SW480 (cell line): Measurements from ENCODE around the gene DIPK1A.

Experiments used
- DNase-seq: peaks from one replicate; pipeline ENCODE4 v3.0.0-alpha.2; 2016; ENCODE audit warnings: low spot score

The DIPK1A gene

GRCh38 chr1:92839442-92839841 is 121.8 kb downstream of the DIPK1A start:
- no peak for DNase-seq

- DNase-seq = no peak
Measured at GRCh38 chr1:92838519-92838918, 122.7 kb downstream of the DIPK1A start.

- DNase-seq = no peak
Measured at GRCh38 chr1:92837062-92837461, 124.2 kb downstream of the DIPK1A start.

- no peak for DNase-seq
Measured at GRCh38 chr1:92834617-92835016, 126.6 kb downstream of the DIPK1A start.

GRCh38 chr1:92833840-92834239 is 127.4 kb downstream of the DIPK1A start:
- DNase-seq = no peak

GRCh38 chr1:92832537-92833114 is 128.6 kb downstream of the DIPK1A start:
- DNase-seq = no peak

GRCh38 chr1:92831762-92832536 is 129.3 kb downstream of the DIPK1A start, which contains the start of gene RPL5:
RPL5 (plus strand) TSS chr1:92832040; CDS start chr1:92832115, 75 bp downstream.
- peak; percentile 94 for DNase-seq

- DNase-seq = no peak
Measured at GRCh38 chr1:92831368-92831761, 129.9 kb downstream of the DIPK1A start.

- no peak for DNase-seq
Measured at GRCh38 chr1:92826792-92827191, 134.5 kb downstream of the DIPK1A start.

- DNase-seq = no peak
Measured at GRCh38 chr1:92822879-92823278, 138.4 kb downstream of the DIPK1A start.

GRCh38 chr1:92820551-92820950 is 140.7 kb downstream of the DIPK1A start:
- no peak for DNase-seq

- no peak for DNase-seq
Measured at GRCh38 chr1:92820024-92820423, 141.2 kb downstream of the DIPK1A start.

- peak; percentile 27 for DNase-seq
Measured at GRCh38 chr1:92817986-92818764, 143.1 kb downstream of the DIPK1A start.

GRCh38 chr1:92817137-92817697 is 144.0 kb downstream of the DIPK1A start:
- no peak for DNase-seq

- no peak for DNase-seq
Measured at GRCh38 chr1:92816732-92817131, 144.5 kb downstream of the DIPK1A start.

- DNase-seq = no peak
Measured at GRCh38 chr1:92808381-92808780, 152.9 kb downstream of the DIPK1A start.

GRCh38 chr1:92805216-92805615 is 156.0 kb downstream of the DIPK1A start:
- no peak for DNase-seq

GRCh38 chr1:92804721-92805201 is 156.5 kb downstream of the DIPK1A start:
- DNase-seq = no peak

- DNase-seq = no peak
Measured at GRCh38 chr1:92803140-92803887, 157.9 kb downstream of the DIPK1A start.

GRCh38 chr1:92797961-92798360 is 163.3 kb downstream of the DIPK1A start:
- no peak for DNase-seq

GRCh38 chr1:92797297-92797696 is 164.0 kb downstream of the DIPK1A start:
- DNase-seq = no peak

- DNase-seq = no peak
Measured at GRCh38 chr1:92795166-92795565, 166.1 kb downstream of the DIPK1A start.
